Measurements from ENCODE around the gene PSMD1.
"Not testable (repeated sequence)": the region's sequence is repeated elsewhere in the genome, so short reads cannot be mapped to it uniquely, and the experiment has no call there.

Gene PSMD1

GRCh38 chr2:231117922-231118613 is 61.4 kb downstream of the PSMD1 start:
- no peak for DNase-seq

GRCh38 chr2:231118614-231118942 is 61.9 kb downstream of the PSMD1 start:
- DNase-seq, result no peak

GRCh38 chr2:231123362-231123898 is 66.8 kb downstream of the PSMD1 start:
- no peak for DNase-seq

- no peak for DNase-seq
Observed at GRCh38 chr2:231124838-231125568, 68.3 kb downstream of the PSMD1 start, which contains the start of gene HTR2B. HTR2B (minus strand) TSS chr2:231125042; CDS start chr2:231123764, 1,278 bp downstream.

- DNase-seq, result no peak
Observed at GRCh38 chr2:231126123-231126522, 69.5 kb downstream of the PSMD1 start.

GRCh38 chr2:231127480-231127879 is 70.8 kb downstream of the PSMD1 start:
- DNase-seq, result no peak

- DNase-seq, result no peak
Observed at GRCh38 chr2:231127936-231128335, 71.3 kb downstream of the PSMD1 start.

GRCh38 chr2:231128541-231128940 is 71.9 kb downstream of the PSMD1 start:
- no peak for DNase-seq

- DNase-seq, result no peak
Observed at GRCh38 chr2:231129216-231129615, 72.5 kb downstream of the PSMD1 start.

GRCh38 chr2:231130336-231131056 is 73.8 kb downstream of the PSMD1 start:
- DNase-seq, result no peak

- DNase-seq, result no peak
Observed at GRCh38 chr2:231132129-231132528, 75.5 kb downstream of the PSMD1 start.

- peak; percentile 4 to 10 for DNase-seq
Observed at GRCh38 chr2:231133365-231134099, 76.9 kb downstream of the PSMD1 start.

- DNase-seq, result peak; percentile 58 to 77
Observed at GRCh38 chr2:231134910-231135655, 78.4 kb downstream of the PSMD1 start.

GRCh38 chr2:231138699-231139098 is 82.0 kb downstream of the PSMD1 start:
- DNase-seq, result no peak

GRCh38 chr2:231139796-231140195 is 83.1 kb downstream of the PSMD1 start:
- DNase-seq, result no peak

- not testable (repeated sequence) for DNase-seq
Observed at GRCh38 chr2:231140808-231141207, 84.1 kb downstream of the PSMD1 start.

- no peak for DNase-seq
Observed at GRCh38 chr2:231144896-231145295, 88.2 kb downstream of the PSMD1 start.

- DNase-seq, result no peak
Observed at GRCh38 chr2:231146665-231147064, 90.0 kb downstream of the PSMD1 start.

GRCh38 chr2:231152800-231153557 is 96.3 kb downstream of the PSMD1 start:
- no peak for DNase-seq

- DNase-seq, result no peak
Observed at GRCh38 chr2:231159306-231159705, 102.6 kb downstream of the PSMD1 start.

- DNase-seq, result no peak
Observed at GRCh38 chr2:231160701-231161100, 104.0 kb downstream of the PSMD1 start.
